HT1080 (cell line): Measurements from ENCODE around the gene HEATR3. TPM values are rescaled to one million over a fixed set of nuclear protein-coding genes. Genes with fewer than 3 reads are reported as not detected.

Experiments used
- DNase-seq: peaks from one replicate; pipeline ENCODE4 v3.0.0-alpha.2; 2015; ENCODE audit warnings: low read depth
- small RNA-seq: library from RNA; depleted of rRNA; stranded (forward); fragments of <200 nt; gene quantifications from one replicate; pipeline ENCODE3, GENCODE V24; 2014
- total RNA-seq: library from RNA; depleted of rRNA; stranded (reverse); fragments of >200 nt; shearing (Covaris generic); gene quantifications from 2 replicates; pipeline ENCODE4 v1.2.3, GENCODE V29; 2014; rRNA removed

Gene HEATR3
- total RNA-seq, 1 experiment from 2014 or later = 27.0 TPM

- peak; percentile 83 for DNase-seq
These were observed 87.2 kb downstream of the HEATR3 start, which contains the start of gene TENT4B for GRCh38 chr16:50152807-50153595. TSS of gene TENT4B (plus strand) at chr16:50153306. CDS start at chr16:50153622, 316 bp downstream.

- peak; percentile 17 for DNase-seq
These were observed 88.0 kb downstream of the HEATR3 start for GRCh38 chr16:50153596-50154419.

DNA sequence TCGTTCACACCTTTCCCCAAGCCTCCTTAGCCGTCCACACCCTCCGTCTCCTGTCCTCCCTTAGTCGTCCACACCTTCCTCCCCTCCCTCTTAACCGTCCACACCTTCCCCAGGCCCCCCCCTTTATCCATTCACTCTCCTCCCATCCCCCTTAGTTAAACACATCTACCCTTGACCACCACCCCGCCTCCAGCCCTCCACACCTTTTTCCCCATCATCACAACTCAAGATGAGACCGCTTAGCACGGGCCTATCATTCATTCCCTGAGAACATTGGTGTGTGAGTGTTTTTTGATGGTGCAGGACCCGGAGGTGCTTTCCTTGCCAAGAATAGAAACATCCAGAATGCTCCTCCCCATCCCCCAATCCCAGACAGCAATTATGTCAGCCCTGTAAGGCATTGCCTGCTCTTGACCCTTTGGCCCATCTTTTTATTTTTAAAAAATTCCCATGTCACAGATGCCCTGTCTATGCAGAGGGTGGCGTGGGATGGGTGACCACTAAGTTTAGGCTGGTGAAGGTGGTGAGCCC lies 88.7 kb downstream of the HEATR3 start:
- DNase-seq = peak; percentile 17

DNA sequence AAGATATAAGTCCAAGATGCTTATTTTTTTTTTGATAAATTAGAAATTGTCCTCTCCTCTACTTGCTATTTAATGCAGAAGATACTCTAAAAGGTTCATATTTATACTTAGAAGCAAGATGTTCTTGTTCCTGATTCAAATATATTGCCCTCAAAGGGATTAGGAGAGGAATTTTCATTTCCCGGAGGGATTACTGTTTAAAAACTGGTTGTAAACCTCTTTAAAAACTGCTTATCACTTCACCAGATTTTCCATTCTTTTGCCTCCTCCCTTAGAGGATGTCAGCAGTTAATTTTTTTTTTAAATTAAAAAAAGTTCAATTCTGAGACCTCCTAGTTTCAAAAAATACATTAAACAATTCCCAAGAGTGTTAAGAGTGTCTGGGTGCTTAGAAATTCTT lies 90.2 kb downstream of the HEATR3 start:
- DNase-seq = no peak

Small RNA genes within 50 kb of the gene (small RNA-seq; reads per million reads assigned to genes)
- gene RF00017 (not detected), gene RF00156 (not detected), gene RNY4P3 (not detected), gene RPL10P14 (not detected)

Other genes starting within 250 kb of the HEATR3 start
- not detected in 2 replicates for gene ZNF423, start 209.9 kb upstream of the HEATR3 start, total RNA-seq
- gene CNEP1R1, start 40.7 kb upstream of the HEATR3 start, total RNA-seq = 13.7 and 17.9 TPM in 2 replicates
- gene TENT4B, start 87.3 kb downstream of the HEATR3 start, total RNA-seq = 8.3 and 11.7 TPM in 2 replicates
- gene ADCY7, start 200.6 kb downstream of the HEATR3 start, total RNA-seq = 38.8 and 53.7 TPM in 2 replicates